HFFc6 (cell line): Measurements from ENCODE around the gene PKM. TPM values are rescaled to one million over a fixed set of nuclear protein-coding genes. Genes with fewer than 3 reads are reported as not detected.

Experiments used
- DNase-seq: peaks from one replicate; pipeline ENCODE4 v3.0.0-alpha.2; 2018
- H3K27ac Mint-ChIP-seq: 2 replicates; pipeline ENCODE4 v1.8.0; 2020; ENCODE audit warnings: mild to moderate bottlenecking, mixed read lengths
- H3K27me3 Mint-ChIP-seq: 2 replicates; pipeline ENCODE4 v1.8.0; 2021; ENCODE audit warnings: mild to moderate bottlenecking, moderate library complexity, mixed read lengths; ENCODE audit not compliant: insufficient read depth
- H3K36me3 Mint-ChIP-seq: 2 replicates; pipeline ENCODE4 v1.8.0; 2021; ENCODE audit warnings: low read depth, mixed read lengths
- H3K4me1 Mint-ChIP-seq: 2 replicates; pipeline ENCODE4 v1.8.0; 2020; ENCODE audit warnings: low read depth, mixed read lengths
- H3K4me3 Mint-ChIP-seq: 2 replicates; pipeline ENCODE4 v1.8.0; 2020; ENCODE audit warnings: mild to moderate bottlenecking, moderate library complexity, mixed read lengths
- H3K9me3 Mint-ChIP-seq: 2 replicates; pipeline ENCODE4 v1.8.0; 2020; ENCODE audit warnings: mild to moderate bottlenecking, mixed read lengths
- CTCF ChIP-seq: fragments of 200-600 bp; sonication (generic); IDR thresholded peaks from 2 replicates; pipeline ENCODE4 v1.5.0; 2021; ENCODE audit warnings: antibody characterized with exemption, mild to moderate bottlenecking
- total RNA-seq, 6 experiments: library from RNA; stranded (reverse); fragmentation: NEBNext Ultra II Directional; extraction: Animal tissue kit (Norgen Biotek cat#: 25700); gene quantifications; 2 replicates in 1 of 6; 3 replicates in 5 of 6; pipeline ENCODE4 v1.2.3, GENCODE V29; 2021

The PKM gene
- total RNA-seq, 6 experiments from 2014 or later = 2,533 to 2,832 (median 2,656) TPM

- DNase-seq = no peak
- no peak overlapping the region for H3K27ac Mint-ChIP-seq
- H3K36me3 Mint-ChIP-seq = no peaks in the 10 kb centered on the region
- H3K9me3 Mint-ChIP-seq = no peaks in the 10 kb centered on the region
- no peaks in the 10 kb centered on the region for H3K4me1 Mint-ChIP-seq
- TF ChIP-seq CTCF = no peak
- H3K27me3 Mint-ChIP-seq = peaks cover 20% of the 10 kb centered on the region
- H3K4me3 Mint-ChIP-seq = no peak overlapping the region
Measured at GRCh38 chr15:72161361-72162132, 69.4 kb downstream of the PKM start.

GRCh38 chr15:72160696-72161245 lies 70.2 kb downstream of the PKM start:
- H3K4me1 Mint-ChIP-seq = peaks cover 2% of the 10 kb centered on the region
- no peak for DNase-seq
- no peaks in the 10 kb centered on the region for H3K9me3 Mint-ChIP-seq
- H3K4me3 Mint-ChIP-seq = no peak overlapping the region
- H3K36me3 Mint-ChIP-seq = no peaks in the 10 kb centered on the region
- no peak overlapping the region for H3K27ac Mint-ChIP-seq
- no peak for TF ChIP-seq CTCF
- peaks cover 18% of the 10 kb centered on the region for H3K27me3 Mint-ChIP-seq

GRCh38 chr15:72156928-72157327 lies 74.1 kb downstream of the PKM start:
- no peak for DNase-seq
- H3K4me3 Mint-ChIP-seq = no peak overlapping the region

GRCh38 chr15:72155635-72156616 lies 75.1 kb downstream of the PKM start:
- peak; percentile 73 for DNase-seq
- peak; percentile 94 for TF ChIP-seq CTCF
- H3K4me1 Mint-ChIP-seq = peaks cover 11% of the 10 kb centered on the region
- peak overlapping the region; percentile 94 for H3K4me3 Mint-ChIP-seq
- no peaks in the 10 kb centered on the region for H3K36me3 Mint-ChIP-seq
- no peaks in the 10 kb centered on the region; the same call in 1 of the 2 replicates for H3K27me3 Mint-ChIP-seq
- no peaks in the 10 kb centered on the region for H3K9me3 Mint-ChIP-seq
- H3K27ac Mint-ChIP-seq = peak overlapping the region; percentile 31; the same call in 1 of the 2 replicates

More at GRCh38 chr15:72156928-72157327, 74.1 kb downstream of the PKM start:
- Mint-ChIP-seq H3K27ac (no peak overlapping the region), H3K36me3 (no peaks in the 10 kb centered on the region), H3K4me1 (peaks cover 11% of the 10 kb centered on the region), H3K27me3 (no peaks in the 10 kb centered on the region; the same call in none of the 2 replicates), H3K9me3 (no peaks in the 10 kb centered on the region)
- TF ChIP-seq CTCF = no peak

GRCh38 chr15:72155003-72155621 lies 75.9 kb downstream of the PKM start:
- no peak for TF ChIP-seq CTCF
- Mint-ChIP-seq H3K4me1 (peaks cover 11% of the 10 kb centered on the region), H3K36me3 (no peaks in the 10 kb centered on the region), H3K27me3 (no peaks in the 10 kb centered on the region; the same call in 1 of the 2 replicates), H3K27ac (no peak overlapping the region), H3K9me3 (no peaks in the 10 kb centered on the region), H3K4me3 (peak overlapping the region; percentile 94)
- DNase-seq = no peak
